H1 (cell line): ENCODE measurements around the gene NEDD8. TPM values are rescaled to one million over a fixed set of nuclear protein-coding genes. Genes with fewer than 3 reads are reported as not detected.

ENCODE experiments used
- CTCF ChIA-PET: fragments of 300-600 bp; sonication (Branson Sonifier 250); formaldehyde crosslinking; loops from one replicate; lab custom pipeline; 2021; ENCODE audit not compliant: partially characterized antibody; lab: Charles Lee
- POLR2A ChIA-PET: fragments of 300-600 bp; sonication (Branson Sonifier 250); formaldehyde crosslinking; loops from one replicate; lab custom pipeline; 2021; ENCODE audit warnings: inconsistent platforms; ENCODE audit not compliant: partially characterized antibody; lab: Charles Lee
- DNase-seq, 2 experiments: peaks; one replicate each; pipeline versions ENCODE4 v3.0.0 to v3.0.0-alpha.2; 2010 to 2022; ENCODE audit warnings: low spot score in 2 of 2, low read depth in 1 of 2, mixed read lengths in 1 of 2
- FAIRE-seq: peaks from 2 replicates; lab custom pipeline; 2011; peaks lifted over from hg19 to GRCh38; lab: Jason Lieb, UNC
- H2AFZ ChIP-seq: 2 replicates; pipeline ENCODE4 v1.8.1; 2012; ENCODE audit warnings: low read length, inconsistent platforms
- H2AK5ac ChIP-seq: 2 replicates; pipeline ENCODE4 v1.6.1; 2013; ENCODE audit warnings: low read depth, low read length
- H2BK120ac ChIP-seq: replicated peaks from 2 replicates; pipeline ENCODE3; 2013; ENCODE audit warnings: low read depth, low read length, inconsistent platforms
- H2BK12ac ChIP-seq: 2 replicates; pipeline ENCODE4 v1.6.1; 2013; ENCODE audit warnings: low read depth, low read length
- H2BK15ac ChIP-seq: 2 replicates; pipeline ENCODE4 v1.6.1; 2013; ENCODE audit warnings: low read length
- H2BK20ac ChIP-seq: 2 replicates; pipeline ENCODE4 v1.6.1; 2013; ENCODE audit warnings: low read length
- H2BK5ac ChIP-seq: 2 replicates; pipeline ENCODE4 v1.6.1; 2013; ENCODE audit warnings: low read depth, low read length
- H3K14ac ChIP-seq: 2 replicates; pipeline ENCODE4 v1.6.1; 2013; ENCODE audit warnings: inconsistent platforms; ENCODE audit not compliant: insufficient read length
- H3K18ac ChIP-seq: 2 replicates; pipeline ENCODE4 v1.6.1; 2013; ENCODE audit warnings: low read length; ENCODE audit errors: extremely low read depth
- H3K23ac ChIP-seq: 2 replicates; pipeline ENCODE4 v1.6.1; 2013; ENCODE audit warnings: inconsistent platforms; ENCODE audit not compliant: insufficient read length
- H3K23me2 ChIP-seq: 2 replicates; pipeline ENCODE4 v1.6.1; 2013; ENCODE audit warnings: low read depth, low read length
- H3K27ac ChIP-seq: 2 replicates; pipeline ENCODE4 v1.6.1; 2011; ENCODE audit warnings: low read depth, low read length, inconsistent platforms
- H3K27me3 ChIP-seq, 4 experiments: replicated peaks in 1 of 4; 1 replicate in 1 of 4; 2 replicates in 3 of 4; pipeline versions ENCODE4 v1.6.1 to v1.8.1; 2011 to 2013; ENCODE audit warnings: low read length in 3 of 4, mild to moderate bottlenecking in 3 of 4, inconsistent platforms in 2 of 4, mixed read lengths in 2 of 4, moderate library complexity in 1 of 4; ENCODE audit not compliant: control insufficient read depth in 3 of 4, insufficient read depth in 3 of 4; ENCODE audit errors: extremely low read depth in 1 of 4
- H3K36me3 ChIP-seq, 4 experiments: 2 replicates each; pipeline versions ENCODE4 v1.6.1 to v1.8.1; 2011 to 2013; ENCODE audit warnings: mild to moderate bottlenecking in 4 of 4, low read length in 3 of 4, moderate library complexity in 2 of 4, control low read depth in 1 of 4, inconsistent platforms in 1 of 4; ENCODE audit not compliant: insufficient read depth in 4 of 4, control insufficient read depth in 2 of 4
- H3K4ac ChIP-seq: replicated peaks from 2 replicates; pipeline ENCODE3; 2013; ENCODE audit warnings: low read length, low read depth, mixed read lengths, inconsistent platforms; ENCODE audit not compliant: insufficient read length
- H3K4me1 ChIP-seq, 4 experiments: replicated peaks in 1 of 4; 1 replicate in 1 of 4; 2 replicates in 3 of 4; pipeline versions ENCODE4 v1.6.1 to v1.8.1; 2011 to 2013; ENCODE audit warnings: low read length in 3 of 4, inconsistent platforms in 2 of 4, mixed read lengths in 1 of 4; ENCODE audit not compliant: insufficient read depth in 4 of 4, control insufficient read depth in 3 of 4
- H3K4me2 ChIP-seq, 2 experiments: 2 replicates each; pipeline versions ENCODE4 v1.6.1 to v1.8.1; 2011 to 2013; ENCODE audit warnings: low read depth in 2 of 2, low read length in 2 of 2, control low read depth in 1 of 2, inconsistent platforms in 1 of 2, mild to moderate bottlenecking in 1 of 2; ENCODE audit not compliant: insufficient read depth in 1 of 2
- H3K4me3 ChIP-seq, 4 experiments: fragments of 200-600, 300-600 bp in 1 of 4; sonication (generic), shearing (Covaris generic), sonication (Bioruptor Twin) in 1 of 4; 2 replicates each; pipeline versions ENCODE4 v1.5.1 to v1.8.1; 2011 to 2016; ENCODE audit warnings: low read length in 4 of 4, low read depth in 3 of 4, control low read depth in 2 of 4, inconsistent platforms in 2 of 4, mild to moderate bottlenecking in 2 of 4, mixed read lengths in 1 of 4, moderate library complexity in 1 of 4; ENCODE audit not compliant: insufficient read depth in 2 of 4; ENCODE audit errors: extremely low read depth in 1 of 4
- H3K56ac ChIP-seq: replicated peaks from 2 replicates; pipeline ENCODE3; 2013; ENCODE audit warnings: low read depth, mild to moderate bottlenecking, mixed read lengths, low read length, inconsistent platforms; ENCODE audit not compliant: insufficient read length
- H3K79me1 ChIP-seq: 2 replicates; pipeline ENCODE4 v1.6.1; 2013; ENCODE audit warnings: low read depth, low read length, control low read depth
- H3K79me2 ChIP-seq, 2 experiments: 2 replicates each; pipeline versions ENCODE4 v1.6.1 to v1.8.1; 2012 to 2013; ENCODE audit warnings: low read length in 2 of 2, mild to moderate bottlenecking in 2 of 2, inconsistent platforms in 1 of 2; ENCODE audit not compliant: insufficient read depth in 2 of 2, control insufficient read depth in 1 of 2
- H3K9ac ChIP-seq, 4 experiments: replicated peaks in 1 of 4; 1 replicate in 1 of 4; 2 replicates in 3 of 4; pipeline versions ENCODE4 v1.6.1 to v1.8.1; 2011 to 2013; ENCODE audit warnings: low read depth in 3 of 4, low read length in 3 of 4, control low read depth in 2 of 4, mild to moderate bottlenecking in 2 of 4, moderate library complexity in 2 of 4, inconsistent platforms in 1 of 4; ENCODE audit errors: extremely low read depth in 1 of 4
- H3K9me3 ChIP-seq, 2 experiments: 2 replicates each; pipeline versions ENCODE4 v1.6.1 to v1.8.1; 2012 to 2013; ENCODE audit warnings: mild to moderate bottlenecking in 2 of 2, moderate library complexity in 2 of 2, control low read depth in 1 of 2, inconsistent platforms in 1 of 2, low read depth in 1 of 2, low read length in 1 of 2, mixed read lengths in 1 of 2; ENCODE audit not compliant: insufficient read depth in 2 of 2
- H4K20me1 ChIP-seq, 2 experiments: replicated peaks in 1 of 2; 2 replicates each; pipeline versions ENCODE3 to v1.8.1; 2011 to 2013; ENCODE audit warnings: inconsistent platforms in 2 of 2, low read length in 2 of 2, mild to moderate bottlenecking in 1 of 2; ENCODE audit not compliant: insufficient read depth in 2 of 2, control insufficient read depth in 1 of 2
- H4K5ac ChIP-seq: 2 replicates; pipeline ENCODE4 v1.6.1; 2013; ENCODE audit warnings: low read length, low read depth, mixed read lengths, inconsistent platforms; ENCODE audit not compliant: insufficient read length
- H4K8ac ChIP-seq: 2 replicates; pipeline ENCODE4 v1.8.0; 2013; ENCODE audit warnings: mild to moderate bottlenecking, moderate library complexity, low read length, inconsistent platforms; ENCODE audit not compliant: insufficient read depth; ENCODE audit errors: extremely low read depth
- H4K91ac ChIP-seq: replicated peaks from 2 replicates; pipeline ENCODE3; 2013; ENCODE audit warnings: low read length, mixed read lengths, inconsistent platforms; ENCODE audit not compliant: insufficient read length
- BRCA1 ChIP-seq: IDR thresholded peaks from 2 replicates; pipeline ENCODE4 v1.6.1; 2012; ENCODE audit warnings: low read depth, low read length, improper control_type of control experiment
- TAF1 ChIP-seq: IDR thresholded peaks from 2 replicates; pipeline ENCODE4 v1.6.1; 2011; ENCODE audit warnings: mild to moderate bottlenecking, low read depth, low read length
- WGBS, 2 experiments: shearing (Covaris generic) in 1 of 2; methylation state at CpG; one replicate each; pipeline versions ENCODE4 v1.1.6 to v1.1.7; 2013 to 2015; ENCODE audit warnings: low lambda C conversion rate in 2 of 2, mixed read lengths in 2 of 2, inconsistent platforms in 1 of 2, low coverage in 1 of 2, missing lambda C conversion rate in 1 of 2; ENCODE audit not compliant: insufficient replicate concordance in 2 of 2, insufficient coverage in 1 of 2, insufficient read length in 1 of 2; ENCODE audit errors: extremely low coverage in 1 of 2, missing lambda C conversion rate in 1 of 2; 5-methylcytosine and 5-hydroxymethylcytosine counted together
- polyA plus RNA-seq, 7 experiments: library from polyadenylated mRNA; depleted of rRNA in 3 of 7; stranded (reverse) in 5 of 7; unstranded in 2 of 7; fragments of >200 nt in 5 of 7; fragments of 200-250 nt in 2 of 7; gene quantifications; 1 replicate in 5 of 7; 2 replicates in 1 of 7; 4 replicates in 1 of 7; pipeline versions ENCODE4 v1.2.1 to v1.2.3, GENCODE V29; 2011 to 2013; ENCODE audit warnings: missing spikeins in 2 of 7, mixed read lengths in 2 of 7
- total RNA-seq: library from RNA; stranded (reverse); fragmentation: NEBNext Ultra II Directional; extraction: Animal tissue kit (Norgen Biotek cat#: 25700); gene quantifications from 2 replicates; pipeline ENCODE4 v1.2.1, GENCODE V29; 2021
- TF ChIP-seq, protein P1 (sequence below), 3 experiments: IDR thresholded peaks; 1 replicate in 2 of 3; 2 replicates in 1 of 3; pipeline versions ENCODE4 v1.5.1 to v1.6.1; 2011; ENCODE audit warnings: low read length in 3 of 3, mild to moderate bottlenecking in 3 of 3, inconsistent platforms in 2 of 3, low read depth in 1 of 3, moderate library complexity in 1 of 3; ENCODE audit not compliant: insufficient read depth in 1 of 3; ENCODE audit errors: control extremely low read depth in 1 of 3

The NEDD8 gene
- total and polyA plus RNA-seq, 2 of the 8 experiments (the other 6 are each of a cell fraction or from before 2014, with no cell fraction given) = 253 to 317 TPM

DNA sequence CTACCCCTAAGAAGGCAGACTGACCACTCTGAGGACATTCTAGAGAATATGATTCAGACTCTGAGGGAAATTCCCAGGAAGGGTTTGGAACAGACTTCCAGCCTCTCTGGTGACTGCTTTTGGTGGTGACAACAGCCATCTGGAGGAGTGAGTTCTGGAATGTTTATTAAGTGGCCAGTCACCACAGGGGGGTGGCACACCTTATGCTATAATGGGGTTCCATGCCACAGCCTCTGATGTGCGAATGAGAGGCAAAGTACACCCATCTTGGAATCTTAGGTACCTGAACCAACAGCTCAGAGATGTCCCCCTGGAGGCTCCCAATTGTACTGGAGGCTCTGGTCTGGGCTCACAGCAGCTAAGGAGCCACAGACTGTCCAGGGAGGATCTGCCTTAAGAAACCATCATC, 19.7 kb upstream of the NEDD8 start:
- Histone ChIP-seq H4K8ac (no peak overlapping the region), H3K4ac (no peak overlapping the region), H4K91ac (no peak overlapping the region), H2BK5ac (no peak overlapping the region), H3K79me2 (no peaks in the 10 kb centered on the region), H3K4me1 (no peaks in the 10 kb centered on the region), H3K56ac (no peak overlapping the region), H3K4me3 (no peak overlapping the region), H2BK15ac (no peak overlapping the region), H3K36me3 (no peaks in the 10 kb centered on the region), H2AFZ (no peak overlapping the region), H3K9me3 (no peaks in the 10 kb centered on the region), H2BK20ac (no peak overlapping the region), H3K9ac (no peak overlapping the region), H3K18ac (no peak overlapping the region), H3K27me3 (no peaks in the 10 kb centered on the region), H3K23ac (no peak overlapping the region), H2AK5ac (no peak overlapping the region), H3K4me2 (no peak overlapping the region), H2BK120ac (no peak overlapping the region), H3K14ac (no peak overlapping the region), H2BK12ac (no peak overlapping the region), H4K20me1 (no peaks in the 10 kb centered on the region), H3K79me1 (no peaks in the 10 kb centered on the region), H4K5ac (no peak overlapping the region), H3K27ac (no peak overlapping the region), H3K23me2 (no peaks in the 10 kb centered on the region)
- no peak for TF ChIP-seq BRCA1
- no peak for TF ChIP-seq TAF1
- TF ChIP-seq, protein P1, sequence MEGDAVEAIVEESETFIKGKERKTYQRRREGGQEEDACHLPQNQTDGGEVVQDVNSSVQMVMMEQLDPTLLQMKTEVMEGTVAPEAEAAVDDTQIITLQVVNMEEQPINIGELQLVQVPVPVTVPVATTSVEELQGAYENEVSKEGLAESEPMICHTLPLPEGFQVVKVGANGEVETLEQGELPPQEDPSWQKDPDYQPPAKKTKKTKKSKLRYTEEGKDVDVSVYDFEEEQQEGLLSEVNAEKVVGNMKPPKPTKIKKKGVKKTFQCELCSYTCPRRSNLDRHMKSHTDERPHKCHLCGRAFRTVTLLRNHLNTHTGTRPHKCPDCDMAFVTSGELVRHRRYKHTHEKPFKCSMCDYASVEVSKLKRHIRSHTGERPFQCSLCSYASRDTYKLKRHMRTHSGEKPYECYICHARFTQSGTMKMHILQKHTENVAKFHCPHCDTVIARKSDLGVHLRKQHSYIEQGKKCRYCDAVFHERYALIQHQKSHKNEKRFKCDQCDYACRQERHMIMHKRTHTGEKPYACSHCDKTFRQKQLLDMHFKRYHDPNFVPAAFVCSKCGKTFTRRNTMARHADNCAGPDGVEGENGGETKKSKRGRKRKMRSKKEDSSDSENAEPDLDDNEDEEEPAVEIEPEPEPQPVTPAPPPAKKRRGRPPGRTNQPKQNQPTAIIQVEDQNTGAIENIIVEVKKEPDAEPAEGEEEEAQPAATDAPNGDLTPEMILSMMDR (IDR thresholded peaks at IDR 0.05; ENCODE audit: control extremely low read depth in 1 of 3, insufficient read depth in 1 of 3, low read depth in 1 of 3, low read length in 3 of 3) = peak in 1 of 3 experiments; percentile 13; a peak in 1 of 4 replicates
- CTCF ChIA-PET = interaction anchor here (0.8 to 6.0 kb wide), 15 partner anchors 9 to 143 kb away, joined by 3 to 63 read pairs (median 11); partner anchors contain the start of genes CIDEB, DHRS1, NOP9 and RABGGTA
- no peak for FAIRE-seq
- POLR2A ChIA-PET = interaction anchor here (0.6 to 4.5 kb wide), 8 partner anchors 8 to 57 kb away, joined by 3 to 26 read pairs (median 4); partner anchors contain the start of genes MDP1, RABGGTA, TINF2 and TM9SF1
- no peak for DNase-seq
- WGBS, 2 experiments = 92% methylated on average over 1 of the region's 1 CpG; no CpG with 5 or more reads in 1 of the 2 experiments
